H1 (cell line): Measurements from ENCODE around the gene TLCD2. TPM values are rescaled to one million over a fixed set of nuclear protein-coding genes. Genes with fewer than 3 reads are reported as not detected.

ENCODE experiments used
- CBX8 ChIP-seq: fragments of 300-800, 300-1000 bp; sonication (generic); IDR thresholded peaks from 2 replicates; pipeline ENCODE4 v1.7.1; 2016; ENCODE audit warnings: low read depth, low read length, borderline replicate concordance
- CHD2 ChIP-seq: IDR thresholded peaks from 2 replicates; pipeline ENCODE4 v1.6.1; 2012; ENCODE audit warnings: low read length, improper control_type of control experiment
- CTCF ChIP-seq, 3 experiments: IDR thresholded peaks; 1 replicate in 2 of 3; 2 replicates in 1 of 3; pipeline versions ENCODE4 v1.5.1 to v1.6.1; 2011; ENCODE audit warnings: low read length in 3 of 3, mild to moderate bottlenecking in 3 of 3, inconsistent platforms in 2 of 3, low read depth in 1 of 3, moderate library complexity in 1 of 3; ENCODE audit not compliant: insufficient read depth in 1 of 3; ENCODE audit errors: control extremely low read depth in 1 of 3
- FOSL1 ChIP-seq: IDR thresholded peaks from 2 replicates; pipeline ENCODE4 v1.6.1; 2011; ENCODE audit warnings: mild to moderate bottlenecking, low read depth, low read length, moderate library complexity; ENCODE audit not compliant: insufficient read depth
- GABPA ChIP-seq: IDR thresholded peaks from 2 replicates; pipeline ENCODE4 v1.6.1; 2011; ENCODE audit warnings: mild to moderate bottlenecking, low read length, moderate library complexity, borderline replicate concordance; ENCODE audit not compliant: insufficient read depth
- HDAC6 ChIP-seq: IDR thresholded peaks from one replicate; pipeline ENCODE4 v1.7.1; 2012; ENCODE audit warnings: low read depth, mild to moderate bottlenecking, inconsistent platforms, low read length, moderate library complexity
- KDM5A ChIP-seq: fragments of 200-600 bp; IDR thresholded peaks from 2 replicates; pipeline ENCODE4 v1.7.1; 2012; ENCODE audit warnings: mild to moderate bottlenecking, low read length, inconsistent platforms, mixed read lengths
- MAFK ChIP-seq: IDR thresholded peaks from 2 replicates; pipeline ENCODE4 v1.6.1; 2012; ENCODE audit warnings: low read depth, mild to moderate bottlenecking, improper control_type of control experiment, low read length
- NANOG ChIP-seq: IDR thresholded peaks from 2 replicates; pipeline ENCODE4 v1.6.1; 2011; ENCODE audit warnings: low read length, low read depth, mild to moderate bottlenecking, inconsistent platforms; ENCODE audit not compliant: insufficient read depth, poor library complexity, severe bottlenecking
- POLR2AphosphoS5 ChIP-seq: IDR thresholded peaks from 2 replicates; pipeline ENCODE4 v1.6.1; 2011; ENCODE audit warnings: low read depth, low read length
- RAD21 ChIP-seq, 2 experiments: IDR thresholded peaks in 1 of 2; conservative IDR thresholded peaks in 1 of 2; 2 replicates each; pipeline ENCODE4 v1.6.1; 2011; ENCODE audit warnings: low read depth in 2 of 2, low read length in 2 of 2, improper control_type of control experiment in 1 of 2, inconsistent platforms in 1 of 2, mild to moderate bottlenecking in 1 of 2, moderate library complexity in 1 of 2
- RFX5 ChIP-seq: IDR thresholded peaks from 2 replicates; pipeline ENCODE4 v1.6.1; 2011; ENCODE audit warnings: low read depth, low read length, improper control_type of control experiment, borderline replicate concordance
- RXRA ChIP-seq: IDR thresholded peaks from 2 replicates; pipeline ENCODE4 v1.6.1; 2011; ENCODE audit warnings: low read depth, mild to moderate bottlenecking, low read length, moderate library complexity; ENCODE audit not compliant: insufficient read depth
- SIRT6 ChIP-seq: IDR thresholded peaks from one replicate; pipeline ENCODE4 v1.7.1; 2012; ENCODE audit warnings: low read length, inconsistent platforms
- SP4 ChIP-seq: IDR thresholded peaks from 2 replicates; pipeline ENCODE4 v1.6.1; 2012; ENCODE audit warnings: low read length, inconsistent platforms
- SUZ12 ChIP-seq: fragments of 200-600 bp; sonication (generic); IDR thresholded peaks from 2 replicates; pipeline ENCODE4 v1.6.1; 2012; ENCODE audit warnings: mild to moderate bottlenecking, inconsistent platforms, low read length, moderate library complexity, mixed read lengths
- TAF7 ChIP-seq: optimal IDR thresholded peaks from 2 replicates; pipeline ENCODE3; 2011; ENCODE audit warnings: low read depth, mild to moderate bottlenecking, inconsistent platforms, low read length, moderate library complexity, borderline replicate concordance
- TEAD4 ChIP-seq: IDR thresholded peaks from 2 replicates; pipeline ENCODE4 v1.6.1; 2012; ENCODE audit warnings: low read depth, low read length, inconsistent platforms, mixed read lengths
- ZNF274 ChIP-seq: IDR thresholded peaks from 2 replicates; pipeline ENCODE4 v1.7.0; 2012; ENCODE audit warnings: low read length, borderline replicate concordance; ENCODE audit errors: extremely low read depth
- polyA plus RNA-seq, 7 experiments: library from polyadenylated mRNA; depleted of rRNA in 3 of 7; stranded (reverse) in 5 of 7; unstranded in 2 of 7; fragments of >200 nt in 5 of 7; fragments of 200-250 nt in 2 of 7; gene quantifications; 1 replicate in 5 of 7; 2 replicates in 1 of 7; 4 replicates in 1 of 7; pipeline versions ENCODE4 v1.2.1 to v1.2.3, GENCODE V29; 2011 to 2013; ENCODE audit warnings: missing spikeins in 2 of 7, mixed read lengths in 2 of 7
- total RNA-seq: library from RNA; stranded (reverse); fragmentation: NEBNext Ultra II Directional; extraction: Animal tissue kit (Norgen Biotek cat#: 25700); gene quantifications from 2 replicates; pipeline ENCODE4 v1.2.1, GENCODE V29; 2021

Gene TLCD2
- total and polyA plus RNA-seq, 2 of the 8 experiments (the other 6 are each of a cell fraction or from before 2014, with no cell fraction given): 0.47 to 1.4 TPM

GRCh38 chr17:1716912-1717695 lies 6.9 kb upstream of the TLCD2 start (continued):
- no peak for TF ChIP-seq RXRA
- TF ChIP-seq TAF7: no peak
- TF ChIP-seq RFX5: peak; percentile 90
- no peak for TF ChIP-seq SIRT6
- no peak for TF ChIP-seq KDM5A
- TF ChIP-seq CHD2: peak; percentile 75; the same call in 1 of the 2 replicates
- TF ChIP-seq SP4: no peak
- no peak for TF ChIP-seq HDAC6
- TF ChIP-seq ZNF274: no peak
- no peak for TF ChIP-seq TEAD4
- TF ChIP-seq MAFK: peak; percentile 98
- TF ChIP-seq FOSL1: no peak
- no peak for TF ChIP-seq GABPA
- TF ChIP-seq NANOG: no peak
- peak; percentile 68 for TF ChIP-seq POLR2AphosphoS5
- TF ChIP-seq CBX8: no peak
- TF ChIP-seq RAD21 (IDR thresholded peaks at IDR 0.05 in 1 of 2, conservative IDR thresholded peaks at IDR 0.05 in 1 of 2; ENCODE audit: low read depth in 2 of 2, low read length in 2 of 2): no peak
- no peak for TF ChIP-seq CTCF (IDR thresholded peaks at IDR 0.05; ENCODE audit: control extremely low read depth in 1 of 3, insufficient read depth in 1 of 3, low read depth in 1 of 3, low read length in 3 of 3)
- no peak for TF ChIP-seq SUZ12
